ENCODE measurements around the gene DOCK2.

GRCh38 chr5:169796731-169797130 is 159.7 kb downstream of the DOCK2 start:
- no peak for TF ChIP-seq POLR2A (IDR thresholded peaks at IDR 0.05)
- TF ChIP-seq CTCF (IDR thresholded peaks at IDR 0.05) = no peak

Data from adrenal gland (tissue), 5 donors.